ENCODE results near the gene JMJD7. TPM values are rescaled to one million over a fixed set of nuclear protein-coding genes. Genes with fewer than 3 reads are reported as not detected.

Gene JMJD7
- total RNA-seq, 1 experiment from 2014 or later, result 10.7 TPM

GRCh38 chr15:41809526-41810220 lies 18.2 kb upstream of the JMJD7 start:
- Histone ChIP-seq H3K36me3 (replicated peaks; ENCODE audit: control insufficient read depth, insufficient read depth, low read length) (no peaks in the 10 kb centered on the region; the same call in 1 of the 2 replicates), H3K27me3 (ENCODE audit: control insufficient read depth, insufficient read depth, low read length) (no peaks in the 10 kb centered on the region), H3K4me3 (ENCODE audit: insufficient read depth, low read depth, low read length) (no peak overlapping the region)
- peak; percentile 16 for DNase-seq

- no peaks in the 10 kb centered on the region; the same call in 1 of the 2 replicates for H3K36me3 ChIP-seq (replicated peaks; ENCODE audit: control insufficient read depth, insufficient read depth, low read length)
Measured at GRCh38 chr15:41810651-41811431, 17.1 kb upstream of the JMJD7 start.

GRCh38 chr15:41811432-41812195 lies 16.3 kb upstream of the JMJD7 start:
- peak; percentile 95 for DNase-seq
- H3K4me3 ChIP-seq (ENCODE audit: insufficient read depth, low read depth, low read length), result no peak overlapping the region
- H3K36me3 ChIP-seq (replicated peaks; ENCODE audit: control insufficient read depth, insufficient read depth, low read length), result no peaks in the 10 kb centered on the region; the same call in 1 of the 2 replicates
- no peaks in the 10 kb centered on the region for H3K27me3 ChIP-seq (ENCODE audit: control insufficient read depth, insufficient read depth, low read length)

More at GRCh38 chr15:41810651-41811431, 17.1 kb upstream of the JMJD7 start:
- Histone ChIP-seq H3K4me3 (ENCODE audit: insufficient read depth, low read depth, low read length) (no peak overlapping the region), H3K27me3 (ENCODE audit: control insufficient read depth, insufficient read depth, low read length) (no peaks in the 10 kb centered on the region)
- DNase-seq, result no peak

- Histone ChIP-seq H3K4me3 (ENCODE audit: insufficient read depth, low read depth, low read length) (no peak overlapping the region), H3K27me3 (ENCODE audit: control insufficient read depth, insufficient read depth, low read length) (no peaks in the 10 kb centered on the region), H3K36me3 (replicated peaks; ENCODE audit: control insufficient read depth, insufficient read depth, low read length) (no peaks in the 10 kb centered on the region; the same call in 1 of the 2 replicates)
- DNase-seq, result no peak
Measured at GRCh38 chr15:41812820-41813375, 15.0 kb upstream of the JMJD7 start.

- no peak overlapping the region for H3K4me3 ChIP-seq (ENCODE audit: insufficient read depth, low read depth, low read length)
- H3K36me3 ChIP-seq (replicated peaks; ENCODE audit: control insufficient read depth, insufficient read depth, low read length), result no peaks in the 10 kb centered on the region; the same call in none of the 2 replicates
- no peak for DNase-seq
- H3K27me3 ChIP-seq (ENCODE audit: control insufficient read depth, insufficient read depth, low read length), result no peaks in the 10 kb centered on the region
Measured at GRCh38 chr15:41813426-41813825, 14.5 kb upstream of the JMJD7 start.

DNA sequence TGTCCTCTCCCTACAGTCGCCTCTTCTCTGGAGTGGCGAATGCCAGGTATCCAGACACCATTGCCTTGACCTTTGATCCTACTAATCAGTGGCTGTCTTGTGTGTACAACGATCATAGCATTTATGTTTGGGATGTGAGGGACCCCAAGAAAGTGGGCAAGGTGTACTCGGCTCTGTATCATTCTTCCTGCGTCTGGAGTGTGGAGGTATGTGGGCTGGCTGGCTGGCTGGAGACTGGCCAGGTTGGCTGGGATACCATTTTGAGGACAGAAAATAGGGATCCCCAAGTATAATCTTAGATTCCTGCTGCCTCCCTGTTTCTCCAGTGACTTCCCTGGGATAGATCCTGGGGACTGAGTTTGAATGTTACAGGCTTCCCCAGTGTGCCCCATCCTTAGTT lies 13.4 kb upstream of the JMJD7 start:
- no peaks in the 10 kb centered on the region for H3K27me3 ChIP-seq (ENCODE audit: control insufficient read depth, insufficient read depth, low read length)
- H3K4me3 ChIP-seq (ENCODE audit: insufficient read depth, low read depth, low read length), result no peak overlapping the region
- DNase-seq, result no peak
- H3K36me3 ChIP-seq (replicated peaks; ENCODE audit: control insufficient read depth, insufficient read depth, low read length), result peaks cover 1% of the 10 kb centered on the region

DNA sequence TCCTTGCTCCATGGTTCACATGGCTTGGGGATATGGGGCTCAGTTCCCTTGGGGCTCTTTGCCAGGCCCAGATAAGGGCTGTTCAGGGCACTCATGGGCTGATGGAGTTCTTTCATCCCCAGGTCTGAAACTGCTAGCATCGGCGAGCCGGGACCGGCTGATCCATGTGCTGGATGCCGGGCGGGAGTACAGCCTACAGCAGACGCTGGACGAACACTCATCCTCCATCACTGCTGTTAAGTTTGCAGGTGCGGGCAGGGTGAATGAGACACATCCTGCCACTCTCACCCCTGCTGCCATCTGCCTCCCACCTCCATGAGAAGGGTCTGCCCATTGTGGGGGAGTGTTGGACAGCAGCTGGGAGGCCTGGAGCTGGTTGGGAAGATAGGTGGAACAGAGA lies 11.1 kb upstream of the JMJD7 start:
- Histone ChIP-seq H3K4me3 (ENCODE audit: insufficient read depth, low read depth, low read length) (no peak overlapping the region), H3K27me3 (ENCODE audit: control insufficient read depth, insufficient read depth, low read length) (no peaks in the 10 kb centered on the region), H3K36me3 (replicated peaks; ENCODE audit: control insufficient read depth, insufficient read depth, low read length) (peaks cover 1% of the 10 kb centered on the region)
- DNase-seq, result no peak

DNA sequence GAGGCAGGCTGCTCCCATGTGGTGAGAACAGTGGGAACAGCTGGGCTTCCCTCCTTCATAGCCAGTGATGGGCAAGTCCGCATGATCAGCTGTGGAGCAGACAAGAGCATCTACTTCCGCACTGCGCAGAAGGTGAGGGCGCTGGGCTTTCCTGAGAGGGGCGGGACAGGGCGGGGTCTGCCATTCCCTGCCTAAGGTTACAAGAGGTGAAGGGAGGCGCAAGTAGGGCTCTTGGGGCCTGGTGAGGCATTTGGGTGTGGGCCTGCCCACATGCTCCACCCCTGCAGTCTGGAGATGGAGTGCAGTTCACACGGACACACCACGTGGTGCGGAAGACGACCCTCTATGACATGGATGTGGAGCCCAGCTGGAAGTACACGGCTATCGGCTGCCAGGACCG lies 10.6 kb upstream of the JMJD7 start:
- DNase-seq, result no peak
- no peaks in the 10 kb centered on the region for H3K27me3 ChIP-seq (ENCODE audit: control insufficient read depth, insufficient read depth, low read length)

GRCh38 chr15:41817781-41818180 lies 10.1 kb upstream of the JMJD7 start:
- Histone ChIP-seq H3K27me3 (ENCODE audit: control insufficient read depth, insufficient read depth, low read length) (no peaks in the 10 kb centered on the region), H3K36me3 (replicated peaks; ENCODE audit: control insufficient read depth, insufficient read depth, low read length) (peaks cover 1% of the 10 kb centered on the region), H3K4me3 (ENCODE audit: insufficient read depth, low read depth, low read length) (no peak overlapping the region)
- DNase-seq, result no peak

More for the DNA sequence above, 10.6 kb upstream of the JMJD7 start:
- Histone ChIP-seq H3K4me3 (ENCODE audit: insufficient read depth, low read depth, low read length) (no peak overlapping the region), H3K36me3 (replicated peaks; ENCODE audit: control insufficient read depth, insufficient read depth, low read length) (peaks cover 1% of the 10 kb centered on the region)

GRCh38 chr15:41819455-41820050 lies 8.3 kb upstream of the JMJD7 start:
- Histone ChIP-seq H3K36me3 (replicated peaks; ENCODE audit: control insufficient read depth, insufficient read depth, low read length) (peaks cover 1% of the 10 kb centered on the region), H3K27me3 (ENCODE audit: control insufficient read depth, insufficient read depth, low read length) (no peaks in the 10 kb centered on the region), H3K4me3 (ENCODE audit: insufficient read depth, low read depth, low read length) (no peak overlapping the region)
- no peak for DNase-seq

GRCh38 chr15:41820791-41821423 lies 7.0 kb upstream of the JMJD7 start:
- DNase-seq, result no peak
- H3K36me3 ChIP-seq (replicated peaks; ENCODE audit: control insufficient read depth, insufficient read depth, low read length), result peaks cover 1% of the 10 kb centered on the region

GRCh38 chr15:41821831-41822230 lies 6.1 kb upstream of the JMJD7 start:
- no peak for DNase-seq
- H3K4me3 ChIP-seq (ENCODE audit: insufficient read depth, low read depth, low read length), result no peak overlapping the region
- H3K36me3 ChIP-seq (replicated peaks; ENCODE audit: control insufficient read depth, insufficient read depth, low read length), result peaks cover 1% of the 10 kb centered on the region
- H3K27me3 ChIP-seq (ENCODE audit: control insufficient read depth, insufficient read depth, low read length), result no peaks in the 10 kb centered on the region

More at GRCh38 chr15:41820791-41821423, 7.0 kb upstream of the JMJD7 start:
- Histone ChIP-seq H3K27me3 (ENCODE audit: control insufficient read depth, insufficient read depth, low read length) (no peaks in the 10 kb centered on the region), H3K4me3 (ENCODE audit: insufficient read depth, low read depth, low read length) (no peak overlapping the region)

- H3K36me3 ChIP-seq (replicated peaks; ENCODE audit: control insufficient read depth, insufficient read depth, low read length), result peaks cover 1% of the 10 kb centered on the region
- H3K27me3 ChIP-seq (ENCODE audit: control insufficient read depth, insufficient read depth, low read length), result no peaks in the 10 kb centered on the region
- no peak overlapping the region for H3K4me3 ChIP-seq (ENCODE audit: insufficient read depth, low read depth, low read length)
- DNase-seq, result no peak
Measured at GRCh38 chr15:41822471-41822870, 5.4 kb upstream of the JMJD7 start.

GRCh38 chr15:41822957-41823356 lies 4.9 kb upstream of the JMJD7 start:
- H3K27me3 ChIP-seq (ENCODE audit: control insufficient read depth, insufficient read depth, low read length), result no peaks in the 10 kb centered on the region
- peaks cover 1% of the 10 kb centered on the region for H3K36me3 ChIP-seq (replicated peaks; ENCODE audit: control insufficient read depth, insufficient read depth, low read length)
- DNase-seq, result no peak
- H3K4me3 ChIP-seq (ENCODE audit: insufficient read depth, low read depth, low read length), result no peak overlapping the region

All from H7 (cell line).